Right ventricle myocardium inferior (tissue), 1 donor: ENCODE measurements around the gene FAIM2. TPM values are rescaled to one million over a fixed set of nuclear protein-coding genes. Genes with fewer than 3 reads are reported as not detected.
A peak's percentile ranks its signal among the peaks of the same experiment; 100 is the strongest.
"Not testable (repeated sequence)": the region's sequence is repeated elsewhere in the genome, so short reads cannot be mapped to it uniquely, and the experiment has no call there.

Experiments used
- ATAC-seq: fragments of 200-7000 bp; cut with Tn5 transposase; one replicate; pipeline ENCODE4 v1.9.1; 2020; ENCODE audit warnings: mild to moderate bottlenecking, moderate library complexity
- DNase-seq: peaks from one replicate; pipeline ENCODE4 v3.0.0; 2021; ENCODE audit errors: missing footprints
- intact Hi-C: fragments of 100-400 bp; cut with DNase I; formaldehyde crosslinking; loops from one replicate; pipeline ENCODE4 v1.11.0; 2022
- total RNA-seq: library from RNA; stranded (reverse); fragmentation: NEBNext Ultra II Directional; extraction: Animal tissue kit (Norgen Biotek cat#: 25700); gene quantifications from one replicate; pipeline ENCODE4 v1.2.1, GENCODE V29; 2021
- donor health status: DM: no; HTN: yes; CAD: no; lungs with severe emphysema.

Gene FAIM2
- total RNA-seq, 1 donor from 2014 or later = 20.5 TPM

DNA sequence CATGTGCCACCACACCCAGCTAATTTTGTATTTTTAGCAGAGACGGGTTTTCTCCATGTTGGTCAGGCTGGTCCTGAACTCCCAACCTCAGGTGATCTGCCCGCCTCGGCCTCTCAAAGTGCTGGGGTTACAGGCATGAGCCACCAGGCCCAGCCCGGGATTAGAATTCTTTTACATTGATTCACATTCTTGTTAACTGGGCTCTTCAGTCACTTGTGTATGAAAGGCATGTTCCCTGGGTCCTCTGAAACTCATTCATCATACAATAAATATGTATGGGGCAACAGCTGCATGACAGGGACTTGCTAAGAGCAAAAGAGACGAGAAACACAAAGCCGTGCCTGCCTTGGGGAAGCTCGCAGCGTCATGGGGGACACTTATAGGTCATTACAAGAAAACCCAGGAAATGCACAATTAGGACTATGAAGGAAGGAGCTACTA is 31.9 kb downstream of the FAIM2 start:
- DNase-seq, intact Hi-C loops: not testable (repeated sequence)

GRCh38 chr12:49871263-49871561 is 32.5 kb downstream of the FAIM2 start:
- ATAC-seq = no peak
- intact Hi-C loops = no loop called here
- DNase-seq = no peak

More for the DNA sequence above, 31.9 kb downstream of the FAIM2 start:
- not testable (repeated sequence) for ATAC-seq

- ATAC-seq = no peak
- DNase-seq = no peak
- intact Hi-C loops = no loop called here
Observed at GRCh38 chr12:49870501-49871262, 33.0 kb downstream of the FAIM2 start.

- DNase-seq (no peak), ATAC-seq (no peak)
- intact Hi-C loops = loop anchor here (2.0 to 5.0 kb wide), 2 partner anchors 97 to 202 kb away; no protein-coding TSS in a partner anchor
Observed at GRCh38 chr12:49869816-49870500, 33.7 kb downstream of the FAIM2 start.

- ATAC-seq (peak; percentile 90), DNase-seq (peak; percentile 94)
- intact Hi-C loops = loop anchor here (2.0 to 5.0 kb wide), 2 partner anchors 98 to 203 kb away; no protein-coding TSS in a partner anchor
Observed at GRCh38 chr12:49868952-49869815, 34.5 kb downstream of the FAIM2 start.

DNA sequence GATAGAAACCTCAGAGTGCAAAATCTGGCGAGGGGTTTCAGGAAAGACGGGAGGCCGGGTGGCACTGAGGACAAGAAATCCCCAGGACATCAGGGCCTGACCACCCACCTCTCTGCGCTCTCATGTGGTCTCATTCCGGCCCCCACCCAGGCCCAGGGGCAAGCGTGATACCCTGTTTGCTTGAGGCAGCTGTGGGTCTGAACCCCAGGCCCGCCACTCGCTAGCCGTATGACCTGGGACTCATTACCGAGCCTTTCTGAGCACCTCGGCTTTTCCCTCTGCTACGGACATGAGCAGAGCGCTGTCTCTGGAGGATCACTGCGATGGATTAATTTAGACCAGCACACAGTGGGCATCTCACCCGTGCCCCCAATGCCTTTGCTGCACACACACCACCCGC is 35.3 kb downstream of the FAIM2 start:
- DNase-seq (no peak), ATAC-seq (no peak)
- intact Hi-C loops = loop anchor here (2.0 to 5.0 kb wide), 2 partner anchors 98 to 204 kb away; no protein-coding TSS in a partner anchor

GRCh38 chr12:49867570-49868341 is 35.9 kb downstream of the FAIM2 start:
- intact Hi-C loops = loop anchor here (1.0 to 5.0 kb wide), 4 partner anchors 78 to 205 kb away; partner anchors contain the start of gene ASIC1
- DNase-seq (no peak), ATAC-seq (peak; percentile 1)

DNA sequence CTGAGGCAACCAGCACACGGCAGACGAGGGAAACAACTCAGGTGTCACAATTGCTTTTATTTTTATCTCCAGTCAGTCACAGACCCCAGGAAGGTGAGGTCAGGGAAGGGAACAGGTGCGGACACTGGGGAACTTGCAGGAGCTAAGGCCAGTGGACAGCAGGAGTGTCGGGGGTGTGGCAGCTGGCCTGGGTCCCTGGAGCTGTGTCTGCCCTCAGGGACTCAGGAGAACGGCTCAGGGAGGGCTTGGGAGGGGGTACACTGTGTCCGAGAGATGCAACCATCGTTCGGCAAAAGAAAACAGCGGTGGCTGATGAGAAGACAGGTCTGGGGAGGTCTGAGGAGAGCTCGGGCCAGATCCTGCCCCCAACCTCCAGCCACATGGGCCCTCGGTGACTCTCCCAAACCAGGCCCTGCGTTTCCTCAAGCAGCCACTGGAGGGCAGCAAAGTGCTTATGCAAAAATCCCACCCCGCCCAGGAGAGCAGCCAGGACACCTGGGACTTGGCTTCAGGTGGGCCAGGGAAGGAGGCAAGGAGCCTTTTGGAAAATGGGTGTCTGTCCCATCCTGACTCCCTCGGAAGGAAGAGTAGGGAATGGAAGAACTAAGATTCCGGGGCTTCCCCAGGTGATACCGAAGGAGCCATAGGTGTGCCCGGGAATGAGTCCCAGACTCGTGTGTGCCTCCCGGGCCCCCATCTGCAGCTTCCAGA is 36.7 kb downstream of the FAIM2 start:
- intact Hi-C loops = loop anchor here (1.0 to 5.0 kb wide), 3 partner anchors 78 to 205 kb away; partner anchors contain the start of gene ASIC1
- ATAC-seq = no peak

DNA sequence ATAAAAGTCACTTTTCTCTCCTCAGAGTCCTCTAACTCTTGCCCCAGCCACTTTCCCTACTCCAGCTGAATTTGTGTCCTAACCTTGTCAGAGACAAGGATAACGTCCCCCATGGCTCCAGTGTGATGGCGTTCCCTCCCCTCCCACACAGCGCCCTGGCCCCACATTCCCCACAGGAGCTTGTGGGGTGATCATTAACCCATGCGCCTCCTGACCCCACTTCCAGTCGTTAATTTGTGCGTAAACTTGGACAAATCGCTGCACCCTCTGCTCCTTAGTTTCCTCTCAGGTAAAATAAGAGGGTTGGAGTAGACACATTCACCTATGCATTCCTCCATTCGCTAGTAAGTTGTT is 37.9 kb downstream of the FAIM2 start:
- intact Hi-C loops = loop anchor here (2.0 to 5.0 kb wide), 2 partner anchors 191 to 207 kb away; partner anchors contain the start of gene ASIC1
- DNase-seq = no peak
- ATAC-seq = no peak

More for the DNA sequence above, 36.7 kb downstream of the FAIM2 start:
- peak; percentile 85 for DNase-seq

DNA sequence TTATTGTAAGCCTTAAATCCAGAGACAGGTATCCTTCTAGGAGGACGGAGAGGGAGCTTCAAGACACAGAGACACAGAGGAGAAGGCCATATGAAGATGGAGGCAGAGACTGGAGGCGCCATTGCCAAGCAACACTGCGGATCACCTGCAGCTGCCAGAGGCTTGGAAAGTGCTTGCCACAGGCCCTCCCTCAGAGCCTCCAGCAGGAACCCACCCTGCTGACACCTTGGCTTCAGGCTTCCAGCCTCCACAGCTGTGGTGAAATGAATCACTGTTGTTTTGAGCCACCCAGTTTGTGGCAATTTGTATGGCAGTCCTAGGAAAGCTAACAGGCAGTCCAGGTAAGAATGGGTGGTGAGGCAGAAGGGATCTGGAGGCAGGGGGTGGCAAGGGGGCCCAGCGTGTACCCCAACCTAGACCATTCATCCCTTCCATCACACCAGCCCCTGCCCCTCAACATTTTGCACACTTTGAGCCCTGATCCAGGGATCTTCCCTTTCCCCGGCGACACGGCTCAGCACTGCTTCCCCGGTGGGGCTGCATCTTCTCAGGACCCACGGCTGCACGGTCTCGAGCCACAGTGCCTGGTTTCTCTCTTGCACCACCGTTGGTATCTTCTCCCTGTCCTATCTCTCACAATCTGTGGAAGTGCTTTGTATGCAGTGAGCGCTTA is 38.5 kb downstream of the FAIM2 start:
- DNase-seq = no peak
- no peak for ATAC-seq

DNA sequence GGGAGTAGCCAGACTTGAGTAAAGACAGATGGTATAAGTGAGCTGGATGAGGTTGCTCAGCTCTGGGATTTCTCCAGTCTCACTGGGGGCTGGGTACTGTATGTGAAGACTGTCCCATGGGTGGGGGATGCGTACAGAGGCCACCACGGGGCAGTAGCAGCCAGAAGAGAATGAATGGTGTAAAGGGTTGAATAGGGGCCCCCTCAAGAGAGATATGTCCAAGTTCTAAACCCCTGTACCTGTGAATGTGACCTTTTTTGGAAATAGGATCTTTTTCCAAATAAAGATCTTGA is 39.0 kb downstream of the FAIM2 start:
- no peak for DNase-seq
- ATAC-seq = no peak
- intact Hi-C loops = loop anchor here (5.0 kb wide), 1 partner anchor 208 kb away; no protein-coding TSS in a partner anchor

More for the DNA sequence above, 38.5 kb downstream of the FAIM2 start:
- intact Hi-C loops = loop anchor here (5.0 kb wide), 1 partner anchor 207 kb away; no protein-coding TSS in a partner anchor

DNA sequence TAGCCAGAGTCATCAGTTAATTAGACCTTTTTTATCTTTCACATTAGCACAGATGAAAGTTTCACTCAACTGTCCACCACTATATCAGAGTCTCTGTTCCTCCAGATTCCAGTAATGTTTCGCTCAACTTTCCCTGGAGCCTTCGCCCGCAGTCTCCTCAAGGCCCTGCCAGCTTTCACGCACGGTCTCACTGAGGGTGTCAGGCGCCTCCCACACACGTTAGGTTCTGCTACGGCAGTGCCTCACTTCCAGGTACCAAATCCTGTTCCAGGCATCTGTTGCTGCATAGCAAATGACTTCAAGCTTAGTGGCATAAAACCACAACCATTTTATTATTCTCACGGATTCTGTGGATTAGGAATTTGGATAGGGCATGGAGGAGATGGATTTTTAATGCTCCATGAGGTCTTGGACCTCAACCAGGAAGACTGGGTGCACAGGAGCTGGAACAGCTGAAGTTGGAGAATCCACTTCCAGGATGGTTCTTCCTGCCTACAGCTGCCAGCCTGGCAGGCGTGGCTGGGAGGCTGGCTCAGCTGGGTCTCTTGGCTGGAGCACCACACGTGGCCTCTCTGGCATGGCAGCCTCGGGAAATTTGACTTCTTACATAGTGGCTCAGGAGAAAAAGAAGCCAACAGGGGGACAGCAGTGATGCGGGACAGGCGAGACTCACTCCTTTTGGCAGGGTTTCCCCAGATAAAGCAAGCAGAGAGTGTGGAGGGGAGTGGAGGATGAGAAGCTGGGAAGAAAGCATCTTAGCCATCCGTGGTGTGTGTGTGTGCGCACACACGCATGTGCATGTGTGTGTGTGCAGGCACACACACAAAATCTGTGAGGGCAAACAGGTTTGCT is 39.5 kb downstream of the FAIM2 start:
- intact Hi-C loops = no loop called here
- ATAC-seq (no peak), DNase-seq (no peak)

- intact Hi-C loops, ATAC-seq, DNase-seq: not testable (repeated sequence)
Observed at GRCh38 chr12:49860921-49861320, 42.8 kb downstream of the FAIM2 start.

- intact Hi-C loops, DNase-seq, ATAC-seq: not testable (repeated sequence)
Observed at GRCh38 chr12:49855890-49856289, 47.8 kb downstream of the FAIM2 start.

GRCh38 chr12:49854976-49855375 is 48.7 kb downstream of the FAIM2 start:
- ATAC-seq = no peak
- DNase-seq = no peak
- intact Hi-C loops = no loop called here

DNA sequence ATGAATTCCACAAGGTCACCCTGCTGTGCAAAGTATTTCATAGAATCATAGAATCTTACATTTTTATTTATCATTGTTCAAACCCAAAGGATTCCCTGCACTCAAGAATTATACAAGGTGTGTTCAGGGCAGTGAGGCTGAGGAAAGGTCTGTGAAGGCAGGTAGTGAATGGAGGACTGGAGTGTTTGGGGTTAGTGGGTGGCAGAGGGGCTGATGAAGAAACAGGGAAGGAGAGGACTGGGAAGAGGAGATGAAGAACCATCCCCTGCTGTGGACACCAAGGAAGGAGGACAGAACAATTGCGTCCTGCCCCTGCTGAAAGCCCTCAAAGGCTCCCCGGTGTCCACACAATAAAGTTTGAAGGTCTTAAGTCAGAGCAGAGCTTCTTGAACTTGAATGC is 50.0 kb downstream of the FAIM2 start:
- DNase-seq (no peak), ATAC-seq (no peak)
- intact Hi-C loops = no loop called here
